OCI-LY3 (cell line): ENCODE measurements around the gene MYO16.
"Not testable (repeated sequence)": the region's sequence is repeated elsewhere in the genome, so short reads cannot be mapped to it uniquely, and the experiment has no call there.

Experiments used
- H2AFZ ChIP-seq: fragments of 200-600, 300-600 bp; shearing (Covaris generic); 2 replicates; pipeline ENCODE4 v1.6.0; 2014; ENCODE audit warnings: antibody characterized with exemption, low read depth, low read length
- H3K27ac ChIP-seq: fragments of 200-600, 300-600 bp; sonication (generic); 2 replicates; pipeline ENCODE4 v1.5.1; 2014; ENCODE audit warnings: mild to moderate bottlenecking, low read length, moderate library complexity, mixed read lengths
- H3K27me3 ChIP-seq: fragments of 200-600, 300-600 bp; sonication (generic); 2 replicates; pipeline ENCODE4 v1.6.1; 2014; ENCODE audit warnings: low read depth, low read length, mixed read lengths
- H3K36me3 ChIP-seq: fragments of 200-600, 300-600 bp; sonication (generic); replicated peaks from 2 replicates; pipeline ENCODE3; 2014; ENCODE audit warnings: low read depth, low read length, mixed read lengths
- H3K4me1 ChIP-seq: fragments of 300-600, 200-600 bp; sonication (generic); 2 replicates; pipeline ENCODE4 v1.6.1; 2014; ENCODE audit warnings: low read length, mixed read lengths
- H3K4me2 ChIP-seq: fragments of 200-600, 300-600 bp; sonication (generic); 2 replicates; pipeline ENCODE4 v1.6.1; 2014; ENCODE audit warnings: low read length, mixed read lengths
- H3K4me3 ChIP-seq: fragments of 300-600, 200-600 bp; sonication (generic); 2 replicates; pipeline ENCODE4 v1.5.1; 2014; ENCODE audit warnings: antibody characterized with exemption, mild to moderate bottlenecking, low read length, moderate library complexity
- H3K79me2 ChIP-seq: fragments of 300-600, 200-600 bp; shearing (Covaris generic); 2 replicates; pipeline ENCODE4 v1.6.1; 2014; ENCODE audit warnings: mild to moderate bottlenecking, low read length, mixed read lengths
- H3K9ac ChIP-seq: fragments of 300-600, 200-600 bp; shearing (Covaris generic); 2 replicates; pipeline ENCODE4 v1.6.0; 2014; ENCODE audit warnings: mild to moderate bottlenecking, low read length, moderate library complexity
- H3K9me3 ChIP-seq: fragments of 200-600, 300-600 bp; shearing (Covaris generic); 2 replicates; pipeline ENCODE4 v1.6.1; 2014; ENCODE audit warnings: low read length, mixed read lengths; ENCODE audit not compliant: insufficient read depth
- H4K20me1 ChIP-seq: fragments of 200-600, 300-600 bp; sonication (generic); 2 replicates; pipeline ENCODE4 v1.6.1; 2016; ENCODE audit warnings: low read length, mixed read lengths; ENCODE audit not compliant: insufficient read depth
- CTCF ChIP-seq: fragments of 200-600, 300-600 bp; sonication (generic); IDR thresholded peaks from 2 replicates; pipeline ENCODE4 v1.5.1; 2014; ENCODE audit warnings: antibody characterized with exemption, low read length, low read depth
- EZH2phosphoT487 ChIP-seq: fragments of 200-600 bp; shearing (Covaris generic); IDR thresholded peaks from 2 replicates; pipeline ENCODE4 v1.6.1; 2018; ENCODE audit warnings: antibody characterized with exemption, mixed run types, low read depth

The MYO16 gene

DNA sequence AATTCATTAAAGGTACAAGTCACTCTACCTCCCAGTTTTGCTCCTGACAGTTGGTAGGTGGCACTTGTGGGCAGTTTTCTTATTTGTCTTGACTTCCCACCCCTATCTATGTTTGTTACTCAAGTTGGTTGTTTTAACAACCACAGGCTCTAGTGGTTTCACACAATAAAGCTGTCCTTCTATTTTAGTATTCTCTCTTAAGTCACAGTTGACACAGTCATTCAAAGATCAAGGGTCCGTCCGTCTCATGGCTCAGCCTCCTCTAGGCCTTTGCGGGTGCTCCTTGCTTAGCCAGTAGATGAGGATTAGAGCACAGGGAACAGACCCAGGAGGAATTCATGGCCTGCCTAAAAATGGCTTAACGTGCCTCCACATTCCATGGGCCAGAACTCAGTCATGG, 583.2 kb downstream of the MYO16 start:
- Histone ChIP-seq H4K20me1 (no peaks in the 10 kb centered on the region), H3K9ac (no peak overlapping the region), H3K79me2 (no peaks in the 10 kb centered on the region), H3K27me3 (no peaks in the 10 kb centered on the region), H3K9me3 (no peaks in the 10 kb centered on the region), H3K4me1 (no peaks in the 10 kb centered on the region), H3K36me3 (no peaks in the 10 kb centered on the region), H3K27ac (no peak overlapping the region), H3K4me3 (no peak overlapping the region), H2AFZ (no peak overlapping the region), H3K4me2 (no peak overlapping the region)
- TF ChIP-seq CTCF (no peak), EZH2phosphoT487 (no peak)

DNA sequence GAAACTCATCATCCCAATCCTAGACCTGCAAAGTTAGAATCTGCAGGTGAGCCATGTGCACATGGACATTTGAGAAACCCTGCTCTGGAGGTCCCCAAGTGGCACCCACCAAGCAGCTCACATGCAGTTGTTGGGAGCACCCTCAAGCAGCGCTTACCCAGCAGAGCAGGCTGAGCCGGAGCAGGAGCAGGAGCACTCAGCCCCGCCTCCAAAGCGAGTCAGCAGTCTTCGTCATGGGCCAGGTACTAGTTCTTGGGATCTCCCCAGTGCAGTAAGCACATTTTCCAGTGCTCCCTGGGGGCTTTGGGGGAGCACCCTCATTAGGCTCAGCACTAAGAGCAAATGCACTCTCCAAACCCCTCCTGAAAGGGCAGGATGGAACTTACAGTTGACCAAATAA, 584.3 kb downstream of the MYO16 start:
- no peak overlapping the region for H3K4me2 ChIP-seq
- H3K9me3 ChIP-seq = no peaks in the 10 kb centered on the region
- H2AFZ ChIP-seq = no peak overlapping the region
- no peak overlapping the region for H3K9ac ChIP-seq
- TF ChIP-seq EZH2phosphoT487 (no peak), CTCF (no peak)
- no peaks in the 10 kb centered on the region for H3K27me3 ChIP-seq
- no peaks in the 10 kb centered on the region for H3K4me1 ChIP-seq
- H4K20me1 ChIP-seq = no peaks in the 10 kb centered on the region
- no peak overlapping the region for H3K4me3 ChIP-seq
- H3K36me3 ChIP-seq = no peaks in the 10 kb centered on the region
- H3K27ac ChIP-seq = no peak overlapping the region
- H3K79me2 ChIP-seq = no peaks in the 10 kb centered on the region

- Histone ChIP-seq H3K4me3 (no peak overlapping the region), H2AFZ (no peak overlapping the region), H3K27me3 (no peaks in the 10 kb centered on the region), H3K4me1 (no peaks in the 10 kb centered on the region), H3K4me2 (no peak overlapping the region), H3K27ac (no peak overlapping the region), H3K9ac (no peak overlapping the region), H3K79me2 (no peaks in the 10 kb centered on the region), H3K9me3 (no peaks in the 10 kb centered on the region), H3K36me3 (no peaks in the 10 kb centered on the region), H4K20me1 (no peaks in the 10 kb centered on the region)
- TF ChIP-seq EZH2phosphoT487 = no peak
- no peak for TF ChIP-seq CTCF
These were observed 585.0 kb downstream of the MYO16 start for GRCh38 chr13:109214393-109214792.

- H3K79me2 ChIP-seq = no peaks in the 10 kb centered on the region
- no peak overlapping the region for H3K27ac ChIP-seq
- no peak overlapping the region for H2AFZ ChIP-seq
- H3K4me2 ChIP-seq = no peak overlapping the region
- no peak overlapping the region for H3K9ac ChIP-seq
- no peaks in the 10 kb centered on the region for H3K4me1 ChIP-seq
- no peaks in the 10 kb centered on the region for H3K27me3 ChIP-seq
- no peaks in the 10 kb centered on the region for H3K36me3 ChIP-seq
- no peak for TF ChIP-seq CTCF
- TF ChIP-seq EZH2phosphoT487 = no peak
- no peaks in the 10 kb centered on the region for H3K9me3 ChIP-seq
- no peak overlapping the region for H3K4me3 ChIP-seq
- no peaks in the 10 kb centered on the region for H4K20me1 ChIP-seq
These were observed 586.0 kb downstream of the MYO16 start for GRCh38 chr13:109215377-109215776.

DNA sequence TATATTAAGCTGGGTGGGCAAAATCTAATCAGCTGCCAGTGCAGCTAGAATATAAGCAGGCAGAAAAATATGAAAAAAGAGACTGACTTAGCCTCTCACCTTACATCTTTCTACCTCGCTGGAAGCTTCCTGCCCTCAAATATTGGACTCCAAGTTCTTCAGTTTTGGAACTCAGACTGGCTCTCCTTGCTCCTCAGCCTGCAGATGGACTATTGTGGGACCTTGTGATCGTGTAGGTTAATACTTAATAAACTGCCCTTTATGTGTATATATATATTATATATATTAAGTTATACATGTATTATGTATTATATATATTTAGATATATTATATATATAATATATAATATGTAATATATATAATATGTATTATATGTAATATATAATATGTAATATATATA, 588.1 kb downstream of the MYO16 start:
- not testable (repeated sequence) for H2AFZ ChIP-seq, H3K4me2 ChIP-seq, H4K20me1 ChIP-seq, H3K79me2 ChIP-seq, H3K9ac ChIP-seq, H3K9me3 ChIP-seq, H3K4me3 ChIP-seq, H3K4me1 ChIP-seq, H3K27me3 ChIP-seq, H3K36me3 ChIP-seq, H3K27ac ChIP-seq
